ENCODE measurements around the gene GNAT2. TPM values are rescaled to one million over a fixed set of nuclear protein-coding genes. Genes with fewer than 3 reads are reported as not detected.

Gene GNAT2
- total RNA-seq, 1 donor from 2014 or later = not detected

DNA sequence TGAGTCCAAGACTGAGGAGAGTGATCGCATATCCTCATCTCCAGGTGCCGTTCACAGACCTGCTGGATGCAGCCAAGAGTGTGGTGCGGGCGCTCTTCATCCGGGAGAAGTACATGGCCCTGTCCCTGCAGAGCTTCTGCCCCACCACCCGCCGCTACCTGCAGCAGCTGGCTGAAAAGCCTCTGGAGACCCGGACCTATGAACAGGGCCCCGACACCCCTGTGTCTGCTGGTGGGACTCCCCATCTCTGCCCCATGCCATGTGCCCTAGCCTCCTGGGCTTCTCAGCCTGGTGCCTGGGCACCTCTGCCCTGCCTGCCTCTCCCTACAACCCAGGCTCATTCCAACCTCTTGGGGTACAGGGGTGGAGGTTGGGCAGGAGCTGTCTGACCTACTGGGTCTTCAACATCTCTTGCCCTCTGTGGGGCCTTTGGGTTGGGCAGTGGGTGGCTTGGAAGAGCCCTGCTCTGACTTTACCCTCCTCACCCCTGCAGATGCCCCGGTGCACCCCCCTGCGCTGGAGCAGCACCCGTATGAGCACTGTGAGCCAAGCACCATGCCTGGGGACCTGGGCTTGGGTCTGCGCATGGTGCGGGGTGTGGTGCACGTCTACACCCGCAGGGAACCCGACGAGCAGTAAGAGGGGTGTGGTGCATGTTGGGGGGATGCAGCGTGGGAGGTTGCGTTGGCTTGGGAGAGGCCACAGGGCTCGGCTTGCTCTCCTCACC, 7.4 kb upstream of the GNAT2 start:
- no peak for ATAC-seq

DNA sequence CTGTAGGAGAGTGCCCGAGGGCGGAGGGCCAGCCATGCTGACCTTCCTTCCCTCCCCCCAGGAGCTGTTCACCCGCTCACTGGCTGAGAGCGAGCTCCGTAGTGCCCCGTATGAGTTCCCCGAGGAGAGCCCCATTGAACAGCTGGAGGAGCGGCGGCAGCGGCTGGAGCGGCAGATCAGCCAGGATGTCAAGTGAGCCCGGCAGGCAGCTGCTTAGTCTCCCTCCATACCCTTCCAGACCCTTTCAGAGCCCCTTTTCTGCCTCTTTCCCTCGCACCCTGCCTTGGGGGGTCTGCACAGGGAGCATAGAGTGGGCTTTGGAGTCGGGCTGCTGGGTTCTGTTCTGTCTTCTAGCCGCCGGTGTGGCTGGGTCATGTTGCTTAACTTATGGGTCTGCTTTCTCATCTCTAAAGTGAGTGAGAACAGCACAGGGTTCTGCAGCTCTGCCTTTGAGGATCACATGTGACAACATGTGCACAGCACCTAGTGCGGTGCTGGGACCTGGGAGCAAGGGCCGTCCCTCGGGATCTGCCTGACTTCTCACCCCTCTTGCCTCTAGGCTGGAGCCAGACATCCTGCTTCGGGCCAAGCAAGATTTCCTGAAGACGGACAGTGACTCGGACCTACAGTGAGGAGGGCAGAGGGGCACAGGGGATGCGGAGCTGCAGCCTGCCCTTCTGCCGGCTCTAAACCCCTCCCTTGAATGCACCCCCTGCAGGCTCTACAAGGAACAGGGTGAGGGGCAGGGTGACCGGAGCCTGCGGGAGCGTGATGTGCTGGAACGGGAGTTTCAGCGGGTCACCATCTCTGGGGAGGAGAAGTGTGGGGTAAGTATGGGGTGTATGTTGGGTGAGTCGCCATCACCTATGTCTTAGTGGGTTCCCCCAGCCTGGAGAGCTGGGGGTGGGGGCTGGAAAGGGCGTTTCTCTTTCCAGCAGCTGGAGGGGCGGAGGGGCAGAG, 6.5 kb upstream of the GNAT2 start:
- no peak for ATAC-seq

DNA sequence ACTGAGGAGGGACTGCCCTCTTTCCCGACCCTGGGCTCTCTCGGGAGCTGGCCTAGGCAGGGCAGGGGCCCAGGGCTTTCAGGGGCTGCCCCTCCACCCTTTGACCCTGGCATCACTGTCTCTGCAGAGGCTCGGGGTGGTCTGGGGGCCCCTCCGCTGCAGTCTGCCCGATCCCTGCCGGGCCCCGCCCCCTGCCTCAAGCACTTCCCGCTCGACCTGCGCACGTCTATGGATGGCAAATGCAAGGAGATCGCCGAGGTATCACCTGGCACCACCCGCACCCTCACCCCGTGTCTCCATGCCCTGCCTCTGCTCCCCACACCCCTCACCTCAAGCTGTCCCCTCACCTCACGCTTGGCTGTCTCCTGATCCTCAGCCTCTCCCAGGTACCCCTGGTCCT, 5.8 kb upstream of the GNAT2 start:
- ATAC-seq = no peak

DNA sequence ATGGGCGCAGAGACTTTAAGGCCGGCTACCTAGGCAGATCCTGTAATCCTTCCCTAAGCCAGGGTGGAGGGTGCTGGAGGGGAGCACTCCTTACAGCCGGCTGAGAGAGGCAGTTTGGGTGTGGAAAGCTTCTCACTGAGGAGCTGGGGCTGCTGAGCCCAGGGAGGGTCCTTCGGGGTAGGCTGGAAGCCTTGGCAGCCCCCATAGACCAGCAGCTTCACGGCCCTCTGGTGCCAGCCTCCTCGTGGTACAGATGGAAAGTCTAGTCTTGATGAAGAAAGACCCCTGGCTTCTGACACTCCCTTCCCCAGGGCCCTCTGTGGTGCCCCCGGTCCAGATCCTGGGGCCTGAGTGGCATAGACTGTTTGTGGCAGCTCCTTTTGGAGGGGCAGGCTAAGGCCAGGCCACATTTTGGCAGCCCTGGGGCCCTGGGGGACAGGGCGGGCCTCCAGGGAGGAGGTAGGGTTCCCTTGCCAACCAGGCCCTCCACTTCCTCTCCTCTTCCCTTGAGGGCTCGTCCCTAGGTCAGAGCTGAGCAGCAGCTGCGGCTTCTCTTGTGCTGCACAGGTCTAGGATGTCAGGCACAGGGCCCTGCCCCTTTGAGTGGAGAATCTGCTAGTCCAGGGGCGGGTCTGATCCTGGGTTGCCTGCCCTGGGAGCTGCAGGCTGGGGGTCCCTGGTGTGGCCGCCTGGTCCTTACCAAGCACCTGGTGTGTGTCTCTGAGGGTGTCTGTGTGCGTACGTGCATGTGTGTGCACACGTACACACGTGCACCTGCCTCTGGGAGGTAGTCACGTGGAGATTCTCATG, 5.0 kb upstream of the GNAT2 start:
- no peak for ATAC-seq

DNA sequence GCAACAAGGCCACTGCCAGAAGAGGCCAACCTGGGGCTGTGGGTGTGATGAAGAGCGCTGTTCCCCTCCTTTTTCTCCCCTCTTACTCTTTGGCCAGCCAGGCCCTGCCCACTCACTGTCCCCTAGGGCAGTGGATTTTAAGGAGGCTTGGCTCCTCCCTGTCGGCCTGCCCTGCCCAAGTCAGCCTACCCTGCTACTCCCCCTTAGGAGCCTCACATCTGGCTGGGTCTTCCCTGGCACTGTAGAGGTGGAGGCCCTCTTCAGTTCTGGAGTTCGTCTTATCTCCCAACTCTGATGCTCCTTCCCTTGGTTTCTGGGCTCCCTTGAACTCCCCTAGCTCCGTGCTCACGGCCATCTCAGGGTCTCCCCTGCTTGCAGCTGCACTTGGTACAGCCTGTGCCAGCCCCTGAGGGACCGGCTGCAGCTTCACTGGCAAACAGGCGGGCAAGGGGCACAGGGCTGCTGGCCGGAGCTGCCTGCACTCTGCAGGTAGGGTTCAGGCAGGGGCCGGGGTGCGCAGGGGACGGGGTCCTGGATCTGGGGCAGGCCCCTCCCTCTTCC, 4.3 kb upstream of the GNAT2 start:
- no peak for ATAC-seq

DNA sequence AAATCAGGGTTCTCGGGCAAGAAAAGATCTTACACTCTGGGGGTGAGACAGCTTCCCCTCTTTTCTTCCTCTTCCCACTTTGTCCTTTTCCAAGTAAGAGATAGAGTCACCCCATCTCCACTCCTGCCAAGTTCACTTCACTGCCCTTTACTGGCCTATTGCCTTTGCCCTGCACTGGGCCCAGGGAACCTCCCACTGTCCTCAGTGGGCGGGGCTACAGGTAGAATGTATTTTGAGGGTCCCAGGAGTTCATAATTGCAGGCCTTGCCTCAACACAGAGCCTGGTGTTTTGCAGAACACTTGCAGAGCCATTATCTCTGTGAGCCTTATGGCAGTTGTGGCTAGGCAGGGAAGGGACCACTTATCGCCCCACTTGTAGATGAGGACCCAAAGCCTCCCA, 3.5 kb upstream of the GNAT2 start:
- no peak for ATAC-seq

DNA sequence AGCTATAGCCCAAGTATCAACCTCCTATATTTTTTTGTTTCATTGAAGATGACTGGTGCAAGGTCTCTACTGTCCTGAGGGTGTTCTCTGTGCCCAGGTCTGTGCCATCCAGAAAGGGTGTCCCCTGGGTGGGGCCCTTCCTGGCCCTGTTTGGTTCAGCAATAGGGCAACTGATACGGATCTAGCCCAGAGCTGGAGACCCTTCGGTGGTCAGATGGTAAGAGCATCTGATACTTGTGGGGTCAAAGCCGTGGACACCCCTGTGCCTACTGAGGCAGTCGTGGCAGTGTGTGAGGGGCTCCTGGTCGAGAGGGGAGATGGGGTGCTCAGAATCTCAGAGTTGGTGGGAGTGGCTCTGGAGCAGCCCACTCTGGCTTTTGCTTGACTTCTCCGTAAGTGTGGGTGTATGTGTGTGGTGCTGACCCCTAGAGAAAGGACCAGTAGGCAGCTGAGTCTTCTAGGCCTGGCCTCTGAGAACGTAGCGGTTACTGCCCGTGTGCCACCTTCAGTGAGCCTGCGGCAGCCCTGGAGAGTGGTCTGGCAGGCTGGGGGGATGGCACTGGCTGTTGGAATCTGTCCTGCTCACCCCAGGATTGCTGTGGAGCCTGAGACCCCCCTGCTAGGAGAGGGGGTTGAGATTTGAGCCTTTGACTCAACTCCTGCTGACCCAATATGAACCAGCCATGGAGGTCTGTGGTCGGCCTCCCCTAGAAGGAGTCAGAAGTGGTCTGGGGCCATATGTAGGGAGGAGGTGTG, 2.9 kb upstream of the GNAT2 start:
- no peak for ATAC-seq

DNA sequence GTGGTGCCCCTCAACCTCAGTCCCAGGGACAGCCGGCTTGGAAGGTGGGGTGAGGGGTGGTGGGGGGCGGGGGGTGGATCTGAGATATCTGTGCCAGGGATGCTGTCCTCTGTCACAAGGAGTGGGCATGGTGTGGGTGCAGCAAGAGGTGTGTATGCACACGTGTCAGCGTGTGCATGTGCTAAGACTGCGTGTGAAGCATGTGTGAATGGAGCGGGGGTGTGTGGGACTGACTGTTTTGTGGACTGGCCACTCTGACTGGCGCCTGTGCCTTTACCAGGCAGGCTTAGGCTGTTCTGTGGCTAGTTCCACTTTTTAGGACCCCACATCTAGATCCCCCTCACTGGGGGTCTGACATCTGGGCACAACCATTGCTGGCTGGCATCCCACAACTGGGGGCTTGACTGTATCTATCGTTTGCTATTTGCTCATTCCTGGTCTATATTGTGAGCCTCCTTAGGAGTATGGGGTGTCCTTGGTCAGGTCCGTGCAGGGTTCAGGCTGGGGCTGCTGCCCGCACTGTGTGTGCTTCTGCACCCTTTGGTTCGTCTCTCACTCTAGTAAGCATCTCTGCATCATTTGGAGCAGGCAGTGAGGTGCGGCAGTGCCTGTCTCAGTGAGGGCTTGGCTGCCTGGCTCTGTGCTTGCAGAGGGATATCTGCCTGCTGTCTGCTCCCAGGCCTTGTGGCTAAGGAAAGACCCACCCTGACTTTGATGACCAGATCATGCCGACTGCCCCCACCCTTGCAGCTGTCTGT, 2.1 kb upstream of the GNAT2 start:
- peak; percentile 3 for ATAC-seq

DNA sequence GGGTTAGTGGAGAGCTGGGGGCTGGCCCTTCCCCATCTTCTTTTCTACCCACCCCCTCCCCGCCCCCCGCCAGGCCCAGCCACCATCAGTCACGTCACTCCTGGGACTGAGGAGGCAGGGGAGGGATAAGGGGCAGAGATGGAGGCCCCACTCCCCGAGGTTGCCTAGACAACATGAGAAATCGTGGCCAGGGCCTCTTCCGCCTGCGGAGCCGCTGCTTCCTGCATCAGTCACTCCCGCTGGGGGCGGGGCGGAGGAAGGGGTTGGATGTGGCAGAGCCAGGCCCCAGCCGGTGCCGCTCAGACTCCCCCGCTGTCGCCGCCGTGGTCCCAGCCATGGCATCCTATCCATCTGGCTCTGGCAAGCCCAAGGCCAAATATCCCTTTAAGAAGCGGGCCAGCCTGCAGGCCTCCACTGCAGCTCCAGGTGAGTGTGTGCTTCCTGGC, 1.4 kb upstream of the GNAT2 start:
- ATAC-seq = peak; percentile 69

DNA sequence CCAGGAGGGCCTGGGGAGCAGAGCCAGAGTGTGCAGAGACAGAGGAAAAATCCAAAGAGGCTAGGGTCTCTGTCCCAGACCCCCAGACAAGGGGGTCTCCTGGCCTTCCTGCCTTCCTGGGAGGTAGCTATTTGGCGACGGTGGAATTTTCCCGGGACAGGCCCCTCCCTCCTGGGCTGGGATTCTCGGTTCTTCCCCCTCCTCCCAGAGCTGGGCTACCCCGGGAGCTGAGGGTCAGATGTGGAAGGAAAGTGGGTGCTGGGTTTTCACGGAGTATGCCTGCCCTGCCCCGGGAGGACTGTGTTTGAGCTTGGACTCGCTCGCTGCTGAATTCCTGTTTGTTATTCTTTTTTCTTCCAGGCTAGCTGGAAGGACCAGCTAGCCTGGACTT, 980 bp upstream of the GNAT2 start:
- ATAC-seq = peak; percentile 3

DNA sequence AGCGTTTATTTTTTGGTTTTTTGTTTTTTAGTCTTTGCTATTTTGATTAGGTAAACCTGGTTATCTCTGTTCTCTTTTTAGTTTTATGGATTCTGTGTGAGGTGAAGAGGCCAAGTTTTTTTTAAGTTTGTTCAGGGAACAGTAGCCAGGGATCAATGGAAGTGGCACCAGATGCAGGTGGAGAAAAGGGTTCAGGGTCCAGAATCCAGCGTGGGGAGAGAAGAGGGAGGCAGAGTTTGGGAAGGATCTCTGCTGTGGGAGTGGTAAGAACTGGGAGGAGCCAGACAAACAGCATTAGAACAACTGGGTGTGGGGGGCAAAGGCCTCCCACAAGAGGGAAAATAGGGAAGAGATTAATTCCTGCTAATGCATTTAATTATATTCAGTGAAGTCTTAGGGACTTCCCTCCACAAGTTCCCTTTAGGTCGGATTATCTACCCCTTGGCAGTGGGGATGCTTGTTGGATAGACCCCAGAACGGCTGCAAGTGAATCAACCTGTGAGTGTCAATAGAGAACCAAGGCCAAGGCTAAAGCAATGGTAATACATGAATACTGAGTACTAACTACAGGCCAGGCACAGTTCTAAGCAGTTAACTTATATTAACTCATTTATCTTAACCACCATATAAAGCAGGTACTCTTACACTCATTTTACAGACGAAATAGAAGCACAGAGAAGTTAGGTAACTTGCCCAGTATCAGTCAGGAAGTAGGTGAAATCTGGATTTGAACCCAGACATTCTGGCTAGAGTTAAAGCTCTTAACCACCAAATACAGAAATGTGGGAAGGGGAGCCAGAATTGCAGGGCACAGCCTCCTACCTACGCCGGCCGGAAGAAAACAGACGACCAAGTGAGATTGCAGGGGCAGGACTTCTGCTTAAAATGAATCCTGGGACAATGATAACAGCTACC, 498 bp downstream of the GNAT2 start:
- no peak for ATAC-seq

DNA sequence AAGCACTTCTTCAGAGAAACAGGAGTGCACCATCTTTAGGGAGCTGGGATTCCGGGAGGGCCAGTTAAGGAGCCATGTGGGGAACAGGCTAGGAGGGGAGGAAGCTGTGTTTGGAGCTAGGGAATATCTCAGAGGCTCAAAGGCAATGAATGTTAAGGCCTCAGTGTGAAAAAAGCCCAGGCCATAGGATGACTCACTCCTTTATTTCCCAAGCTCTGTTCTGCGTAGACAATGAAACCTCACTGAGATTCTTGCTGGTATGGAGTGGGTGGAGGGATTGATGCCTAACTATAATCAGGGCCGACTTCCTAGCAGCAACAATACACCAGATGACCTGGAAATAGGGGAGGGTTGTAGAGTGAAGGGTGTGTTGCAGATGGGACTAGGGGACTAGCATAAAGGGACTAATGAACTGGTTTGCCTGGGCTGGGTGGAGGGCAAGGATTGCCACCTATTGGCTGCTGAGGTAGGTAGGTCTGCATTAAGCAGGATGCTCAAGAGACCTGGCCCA, 2.1 kb downstream of the GNAT2 start:
- ATAC-seq = peak; percentile 65

DNA sequence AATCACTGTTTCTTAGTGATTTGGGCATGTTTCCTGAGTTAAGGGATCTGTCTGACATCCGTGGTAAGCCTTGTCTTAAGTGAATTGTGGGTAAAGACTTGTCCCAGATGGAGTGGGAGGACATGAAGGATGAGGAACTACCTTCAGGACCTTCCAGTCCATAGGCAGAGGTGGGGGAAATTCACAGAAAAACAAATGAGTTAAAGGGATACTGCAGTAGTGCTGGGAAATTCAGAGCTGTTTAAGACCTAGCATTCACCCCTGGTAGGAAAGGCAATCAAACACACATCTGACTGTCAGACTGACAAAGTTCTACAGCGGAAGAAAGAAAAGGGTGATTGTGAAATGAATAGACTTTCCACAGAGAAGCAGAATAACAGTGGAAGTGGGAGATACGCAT, 3.0 kb downstream of the GNAT2 start:
- no peak for ATAC-seq

DNA sequence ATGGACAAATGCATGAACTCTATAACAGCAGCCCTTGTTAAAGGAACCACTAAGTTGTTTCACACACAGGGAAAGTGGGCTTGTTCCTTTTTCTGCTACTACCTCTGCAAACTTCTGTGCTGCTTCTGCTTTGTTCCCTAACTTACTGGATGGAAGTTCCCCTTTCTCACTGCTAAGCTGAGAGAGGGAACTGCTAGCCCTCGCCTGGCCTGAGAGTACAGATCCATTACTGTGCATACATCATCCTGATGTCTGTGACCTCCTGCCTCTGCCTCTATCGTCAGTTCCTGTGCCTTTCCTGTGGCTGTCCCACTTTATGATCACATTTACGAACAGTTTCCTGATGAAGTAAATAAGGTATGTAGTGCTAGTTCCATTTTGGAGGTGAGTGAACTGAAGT, 3.5 kb downstream of the GNAT2 start:
- ATAC-seq = no peak

DNA sequence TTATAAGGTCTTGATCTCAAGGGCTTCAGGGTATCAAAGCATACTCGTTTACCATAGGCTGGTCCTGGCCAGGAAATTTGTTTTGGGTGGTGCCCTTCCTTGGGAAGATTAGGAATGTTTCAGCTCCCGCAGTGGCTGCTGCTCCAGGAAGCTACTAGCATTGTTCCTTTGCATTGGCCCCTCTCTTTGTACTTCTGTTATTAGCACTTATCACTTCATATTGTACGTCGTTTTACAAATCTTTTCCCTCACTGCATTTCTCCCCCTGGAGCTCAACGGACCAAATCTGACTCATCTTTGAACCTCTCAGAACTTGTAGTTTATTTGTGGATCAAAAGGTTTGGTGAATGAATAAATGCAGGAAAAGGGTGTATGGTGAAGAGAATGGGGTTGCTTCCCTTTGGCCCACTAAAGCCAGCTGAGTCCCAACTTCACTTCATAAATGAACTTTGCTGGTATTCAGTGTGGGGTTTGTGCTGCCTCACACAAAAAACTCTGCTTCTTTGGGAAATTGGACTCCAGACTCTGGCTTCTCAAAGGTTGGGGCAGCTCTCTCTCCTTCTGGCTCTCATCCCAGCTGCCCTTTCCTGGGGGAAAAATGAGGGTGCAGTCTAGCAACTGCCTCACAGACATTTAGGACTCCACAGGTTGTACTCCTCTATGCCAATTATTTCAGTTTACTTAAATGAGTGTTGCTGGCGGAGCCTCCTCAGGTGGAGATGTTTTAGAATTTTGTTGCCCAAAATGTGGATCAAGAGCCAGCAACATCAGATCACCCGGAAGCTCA, 5.9 kb downstream of the GNAT2 start:
- ATAC-seq = no peak

DNA sequence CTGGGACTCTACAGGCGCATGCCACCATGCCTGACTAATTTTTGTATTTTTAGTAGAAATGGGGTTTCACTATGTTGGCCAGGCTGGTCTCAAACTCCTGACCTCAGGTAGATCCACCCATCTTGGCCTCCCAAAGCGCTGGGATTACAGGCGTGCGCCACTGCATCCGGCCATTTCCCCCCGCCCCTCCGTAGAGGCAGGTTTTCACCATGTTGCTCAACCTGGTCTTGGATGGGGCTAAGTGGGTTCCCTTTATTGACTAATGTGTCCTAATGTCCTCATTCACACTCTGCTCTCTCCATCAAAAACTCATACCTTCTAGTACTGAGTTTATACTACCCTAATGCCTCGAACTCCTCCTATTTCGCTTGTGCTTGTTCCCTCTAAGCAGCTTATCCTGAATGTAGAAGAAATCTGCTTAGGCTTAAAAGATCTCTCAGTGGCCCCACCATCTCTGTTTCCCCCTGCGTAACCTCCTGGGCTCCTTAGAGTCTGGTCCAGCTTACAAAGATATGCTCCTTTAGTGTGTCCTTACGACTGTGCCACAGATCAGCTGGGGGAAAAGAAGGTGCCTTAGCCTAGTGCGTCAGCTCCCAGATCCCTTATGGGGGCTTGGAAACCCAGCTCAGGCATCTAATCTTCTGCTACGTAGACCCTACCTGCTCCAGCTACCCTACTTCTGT, 8.0 kb downstream of the GNAT2 start:
- ATAC-seq = no peak

DNA sequence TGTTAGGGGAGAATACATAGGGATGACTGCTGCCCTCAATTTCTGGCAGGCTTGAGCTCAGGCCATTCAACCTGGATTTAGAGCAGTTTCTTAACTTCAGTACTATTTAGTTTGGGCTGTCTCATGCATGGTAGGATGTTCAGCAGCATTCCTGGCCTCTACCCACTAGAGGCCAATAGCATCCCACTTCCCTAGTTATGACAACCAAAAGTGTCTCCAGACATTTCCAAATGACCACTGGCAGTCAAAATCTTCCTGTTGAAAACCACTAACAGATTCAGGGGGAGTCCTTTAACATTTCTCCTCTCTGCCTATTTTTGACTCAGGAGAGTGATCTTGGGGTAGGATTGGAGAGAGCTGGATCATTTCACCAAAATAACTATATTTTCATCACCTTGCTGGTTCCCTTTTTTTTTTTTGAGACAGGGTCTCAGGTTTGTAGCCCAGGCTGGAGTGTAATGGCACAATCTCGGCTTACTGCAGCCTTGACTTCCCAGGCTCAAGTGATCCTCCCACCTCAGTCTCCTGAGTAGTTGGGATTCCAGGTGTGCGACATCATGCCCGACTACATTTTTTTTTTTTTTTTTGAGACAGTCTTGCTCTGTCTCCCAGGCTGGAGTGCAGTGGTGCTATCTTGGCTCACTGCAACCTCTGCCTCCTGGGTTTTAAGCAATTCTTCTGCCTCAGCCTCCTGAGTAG, 8.7 kb downstream of the GNAT2 start:
- no peak for ATAC-seq

DNA sequence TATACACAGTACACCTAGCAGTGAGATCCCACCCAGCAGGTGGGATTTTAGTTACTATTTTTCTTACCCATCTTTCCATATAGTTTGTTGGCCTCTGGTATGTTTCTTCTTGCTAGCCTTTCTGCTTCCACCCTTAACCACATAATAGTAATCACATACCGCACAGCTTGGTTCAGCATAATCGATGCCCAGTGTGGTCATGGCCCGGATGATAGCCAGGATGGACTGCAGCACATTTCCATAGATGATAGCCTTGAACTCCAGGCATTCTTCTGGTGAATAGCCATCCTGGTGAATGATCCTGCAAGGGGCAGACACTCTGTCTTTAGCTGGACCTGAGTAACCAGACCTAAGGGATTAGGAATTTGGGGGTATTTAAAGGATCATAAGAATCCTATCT, 9.5 kb downstream of the GNAT2 start:
- no peak for ATAC-seq

All from esophagus mucosa (tissue), 1 donor.